ENCODE results near the gene BCL6B.

GRCh38 chr17:6998855-6999508, 23.9 kb upstream of the BCL6B start:
- TF ChIP-seq POLR2AphosphoS5 (IDR thresholded peaks at IDR 0.05), result no peak
- no peak for TF ChIP-seq CTCF (IDR thresholded peaks at IDR 0.05)
- no peak for TF ChIP-seq POLR2A (IDR thresholded peaks at IDR 0.05)
- no peak for TF ChIP-seq EP300 (IDR thresholded peaks at IDR 0.05)
